Measurements from ENCODE around the gene BPI. TPM values are rescaled to one million over a fixed set of nuclear protein-coding genes. Genes with fewer than 3 reads are reported as not detected.
A peak's percentile ranks its signal among the peaks of the same experiment; 100 is the strongest.

The BPI gene
- total and polyA plus RNA-seq, 11 donors, result 0.18 to 2.9 (median 0.32) TPM; not detected in 7

DNA sequence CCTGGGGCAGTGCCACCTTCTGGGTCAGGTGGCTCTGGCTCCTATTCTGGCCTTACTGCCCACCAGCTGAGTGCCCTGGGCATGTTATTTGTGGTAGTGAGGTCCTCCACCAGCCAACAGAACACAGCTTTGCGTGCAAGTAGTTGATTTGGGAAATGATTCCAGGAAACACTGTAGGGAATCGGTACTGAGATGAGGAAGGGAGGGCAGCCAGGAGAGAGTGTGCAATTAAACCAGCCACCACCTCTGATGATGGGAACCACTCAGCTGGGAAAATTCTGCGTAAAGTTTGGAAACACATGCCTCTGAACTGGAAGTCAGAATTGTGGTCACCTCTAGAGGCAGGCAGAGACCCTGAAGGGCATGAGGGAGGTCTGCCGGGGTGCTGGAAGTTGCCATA, 42.8 kb downstream of the BPI start:
- H3K4me1 ChIP-seq, result peaks cover 0 to 24% (median 0%) of the 10 kb centered on the region in 12 donors
- no peak overlapping the region for H3K27ac ChIP-seq
- H3K9me3 ChIP-seq, result no peaks in the 10 kb centered on the region
- WGBS, 4 donors, result 59 to 81% (median 76%) methylated on average over 4 of the region's 4 CpGs
- DNase-seq, result no peak
- H3K4me3 ChIP-seq, result no peak overlapping the region
- ATAC-seq, result no peak
- H3K36me3 ChIP-seq, result no peaks in the 10 kb centered on the region
- no peaks in the 10 kb centered on the region for H3K27me3 ChIP-seq
- intact Hi-C loops (cut with DNase I), result no loop called here
- no peak for TF ChIP-seq POLR2A (IDR thresholded peaks at IDR 0.05)
- TF ChIP-seq CTCF (IDR thresholded peaks at IDR 0.05), result no peak

DNA sequence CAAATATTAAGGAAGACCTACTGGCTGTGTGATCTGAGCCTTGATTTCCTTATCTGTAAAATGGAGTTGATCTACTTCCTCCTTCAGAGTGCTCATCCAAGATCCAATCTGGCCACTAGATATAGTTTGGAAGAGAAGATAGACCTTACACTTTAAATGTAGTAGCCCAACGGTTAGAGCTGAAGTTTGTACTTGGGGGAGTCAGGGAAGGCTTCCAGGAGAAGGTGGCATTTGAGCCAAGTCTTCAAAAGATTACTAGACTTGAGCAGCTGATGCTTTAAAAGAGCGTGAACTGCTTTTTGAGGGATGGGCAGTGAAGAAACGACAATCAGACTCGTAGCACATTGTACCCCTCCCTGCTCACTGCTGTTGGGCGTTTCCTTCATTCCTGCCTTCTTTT, 45.9 kb downstream of the BPI start:
- Histone ChIP-seq H3K36me3 (no peaks in the 10 kb centered on the region), H3K4me3 (no peak overlapping the region), H3K9me3 (no peaks in the 10 kb centered on the region), H3K27me3 (no peaks in the 10 kb centered on the region), H3K27ac (no peak overlapping the region), H3K4me1 (peaks cover 0 to 25% (median 0%) of the 10 kb centered on the region in 12 donors)
- WGBS, 4 donors, result 78 to 92% (median 84%) methylated on average over 5 of the region's 5 CpGs
- ATAC-seq (no peak), DNase-seq (no peak)
- intact Hi-C loops (cut with DNase I), result no loop called here
- no peak for TF ChIP-seq POLR2A (IDR thresholded peaks at IDR 0.05)

GRCh38 chr20:38350879-38351775, 47.2 kb downstream of the BPI start:
- H3K27me3 ChIP-seq, result no peaks in the 10 kb centered on the region
- peaks cover 0 to 16% (median 0%) of the 10 kb centered on the region in 12 donors for H3K4me1 ChIP-seq
- no peak for TF ChIP-seq CTCF (IDR thresholded peaks at IDR 0.05)
- no peak for TF ChIP-seq POLR2A (IDR thresholded peaks at IDR 0.05)
- no peaks in the 10 kb centered on the region for H3K36me3 ChIP-seq
- ATAC-seq (peak in 2 of 4 donors; percentile 39 to 43), DNase-seq (no peak)
- H3K9me3 ChIP-seq, result no peaks in the 10 kb centered on the region
- intact Hi-C loops (cut with DNase I), result no loop called here
- H3K4me3 ChIP-seq, result no peak overlapping the region
- WGBS, 4 donors, result 61 to 71% (median 63%) methylated on average over 15 of the region's 15 CpGs
- peak overlapping the region in 3 of 12 donors; percentile 9 to 39 (median 19) for H3K27ac ChIP-seq

DNA sequence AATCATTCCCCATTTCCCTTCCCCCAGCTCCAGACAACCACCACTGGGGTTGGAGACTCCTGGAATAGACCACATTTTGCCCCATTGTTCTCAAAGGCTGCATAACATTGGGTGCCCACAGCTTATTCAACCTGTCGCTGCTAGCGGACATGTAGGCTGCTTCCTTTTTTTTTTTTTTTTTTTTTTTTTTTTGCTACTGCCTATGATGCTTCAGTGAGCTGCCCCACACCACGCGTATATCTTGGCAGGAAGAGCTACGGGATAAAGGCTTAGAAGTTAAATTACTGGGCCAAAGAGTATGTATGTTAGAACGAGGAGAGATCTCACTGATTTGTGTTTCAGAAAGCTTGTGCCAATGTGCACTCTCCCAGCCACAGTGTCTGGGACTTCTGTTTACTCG, 49.4 kb downstream of the BPI start:
- Histone ChIP-seq H3K36me3 (no peaks in the 10 kb centered on the region), H3K4me3 (no peak overlapping the region), H3K27ac (no peak overlapping the region), H3K27me3 (no peaks in the 10 kb centered on the region), H3K4me1 (peaks cover 0 to 16% (median 0%) of the 10 kb centered on the region in 12 donors), H3K9me3 (no peaks in the 10 kb centered on the region)
- ATAC-seq (no peak), DNase-seq (no peak)
- TF ChIP-seq CTCF (IDR thresholded peaks at IDR 0.05) (no peak), POLR2A (IDR thresholded peaks at IDR 0.05) (no peak)
- 44 to 60% (median 57%) methylated on average over 7 of the region's 7 CpGs for WGBS, 4 donors
- intact Hi-C loops (cut with DNase I), result no loop called here

Data from heart left ventricle (tissue), 16 donors.